ENCODE measurements around the gene XPR1. TPM values are rescaled to one million over a fixed set of nuclear protein-coding genes. Genes with fewer than 3 reads are reported as not detected.

The XPR1 gene
- total RNA-seq, 1 donor from 2014 or later, result 62.1 TPM

DNA sequence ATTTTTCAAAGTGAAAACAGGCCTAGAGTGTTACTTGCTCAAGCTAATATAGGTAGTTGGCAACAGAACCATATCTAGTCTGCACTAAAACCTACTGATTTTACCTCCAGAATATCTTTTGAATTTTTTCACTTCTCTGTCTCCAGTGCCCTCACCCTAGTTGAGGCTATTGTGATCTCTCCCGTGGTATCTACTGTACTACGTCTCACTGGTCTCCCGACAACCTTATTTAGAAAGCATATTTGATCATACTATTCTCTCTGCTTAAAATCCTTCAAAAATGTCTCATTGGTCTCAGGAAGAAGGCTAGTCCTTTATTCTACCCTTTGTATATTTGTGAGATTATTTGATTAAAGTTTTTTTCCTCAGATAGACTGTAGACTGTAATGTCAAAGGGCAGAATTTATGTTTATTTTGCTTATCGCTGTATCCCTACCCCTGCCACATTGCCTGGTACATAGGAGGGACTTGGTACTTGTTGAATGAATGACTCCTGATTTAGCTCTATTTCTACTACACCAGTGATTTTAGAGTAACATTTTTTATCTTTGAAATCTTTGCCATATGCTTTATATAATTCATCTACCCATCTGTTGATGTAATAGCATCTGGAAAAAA is 145.4 kb downstream of the XPR1 start:
- Mint-ChIP-seq H3K27ac (ENCODE audit: unreplicated experiment) (no peak overlapping the region), H3K4me1 (ENCODE audit: low read depth, unreplicated experiment) (no peaks in the 10 kb centered on the region), H3K36me3 (ENCODE audit: unreplicated experiment) (no peaks in the 10 kb centered on the region), H3K4me3 (ENCODE audit: unreplicated experiment) (no peak overlapping the region), H3K27me3 (ENCODE audit: unreplicated experiment) (no peaks in the 10 kb centered on the region), H3K9me3 (ENCODE audit: unreplicated experiment) (peaks cover 2% of the 10 kb centered on the region)
- no peak for DNase-seq
- TF ChIP-seq, protein P1, sequence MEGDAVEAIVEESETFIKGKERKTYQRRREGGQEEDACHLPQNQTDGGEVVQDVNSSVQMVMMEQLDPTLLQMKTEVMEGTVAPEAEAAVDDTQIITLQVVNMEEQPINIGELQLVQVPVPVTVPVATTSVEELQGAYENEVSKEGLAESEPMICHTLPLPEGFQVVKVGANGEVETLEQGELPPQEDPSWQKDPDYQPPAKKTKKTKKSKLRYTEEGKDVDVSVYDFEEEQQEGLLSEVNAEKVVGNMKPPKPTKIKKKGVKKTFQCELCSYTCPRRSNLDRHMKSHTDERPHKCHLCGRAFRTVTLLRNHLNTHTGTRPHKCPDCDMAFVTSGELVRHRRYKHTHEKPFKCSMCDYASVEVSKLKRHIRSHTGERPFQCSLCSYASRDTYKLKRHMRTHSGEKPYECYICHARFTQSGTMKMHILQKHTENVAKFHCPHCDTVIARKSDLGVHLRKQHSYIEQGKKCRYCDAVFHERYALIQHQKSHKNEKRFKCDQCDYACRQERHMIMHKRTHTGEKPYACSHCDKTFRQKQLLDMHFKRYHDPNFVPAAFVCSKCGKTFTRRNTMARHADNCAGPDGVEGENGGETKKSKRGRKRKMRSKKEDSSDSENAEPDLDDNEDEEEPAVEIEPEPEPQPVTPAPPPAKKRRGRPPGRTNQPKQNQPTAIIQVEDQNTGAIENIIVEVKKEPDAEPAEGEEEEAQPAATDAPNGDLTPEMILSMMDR (IDR thresholded peaks at IDR 0.05; ENCODE audit: partially characterized antibody, unreplicated experiment), result no peak

DNA sequence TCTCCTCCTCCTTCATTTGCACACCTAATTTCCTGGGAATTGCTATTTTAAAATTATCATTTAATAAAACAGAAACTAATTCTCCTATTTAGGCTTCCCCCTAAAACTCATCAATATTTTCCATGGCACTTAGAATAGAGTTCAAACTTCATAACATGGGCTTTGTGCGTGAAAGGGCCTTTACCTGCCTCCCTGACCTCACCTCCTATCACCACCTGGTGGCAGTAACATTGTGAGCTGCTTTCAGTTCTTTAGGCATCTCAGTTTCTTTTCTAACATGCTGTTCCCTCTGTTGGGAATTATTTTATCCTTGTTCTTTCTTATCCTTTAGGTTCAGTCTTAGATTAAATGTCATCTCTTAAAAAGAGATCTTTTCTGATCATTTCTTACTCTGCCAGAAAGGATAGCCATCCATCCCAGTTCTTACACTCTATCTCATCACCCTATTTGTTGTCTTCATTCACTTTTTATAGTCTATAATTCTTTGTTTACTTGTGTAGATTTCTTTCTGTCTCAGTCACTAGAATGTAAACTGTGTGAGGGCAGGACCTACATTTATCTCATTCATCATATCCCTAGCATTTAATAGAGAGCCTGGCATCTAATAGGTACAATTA is 147.1 kb downstream of the XPR1 start:
- H3K4me1 Mint-ChIP-seq (ENCODE audit: low read depth, unreplicated experiment), result no peaks in the 10 kb centered on the region
- TF ChIP-seq, protein P1 (IDR thresholded peaks at IDR 0.05; ENCODE audit: partially characterized antibody, unreplicated experiment), result peak; percentile 12
- H3K27me3 Mint-ChIP-seq (ENCODE audit: unreplicated experiment), result no peaks in the 10 kb centered on the region
- H3K36me3 Mint-ChIP-seq (ENCODE audit: unreplicated experiment), result no peaks in the 10 kb centered on the region
- H3K27ac Mint-ChIP-seq (ENCODE audit: unreplicated experiment), result no peak overlapping the region
- no peak overlapping the region for H3K4me3 Mint-ChIP-seq (ENCODE audit: unreplicated experiment)
- no peak for DNase-seq
- H3K9me3 Mint-ChIP-seq (ENCODE audit: unreplicated experiment), result peaks cover 2% of the 10 kb centered on the region

DNA sequence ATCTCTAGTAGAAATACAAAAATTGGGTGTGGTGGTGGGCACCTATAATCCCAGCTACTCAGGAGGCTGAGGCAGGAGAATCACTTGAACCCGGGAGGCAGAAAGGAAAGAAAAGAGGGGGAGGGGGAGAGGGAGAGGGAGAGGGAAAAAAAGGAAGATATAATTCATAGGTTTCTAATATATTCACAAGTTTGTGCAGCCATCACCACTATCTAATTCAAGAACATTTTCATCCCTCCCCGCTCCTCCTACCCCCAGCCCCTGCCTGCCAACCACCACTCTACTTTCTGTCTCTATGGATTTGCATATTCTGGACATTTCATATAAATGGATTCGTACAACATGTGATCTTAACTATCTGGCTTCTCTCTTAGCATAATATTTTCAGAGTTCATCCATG is 147.8 kb downstream of the XPR1 start:
- Mint-ChIP-seq H3K4me1 (ENCODE audit: low read depth, unreplicated experiment) (no peaks in the 10 kb centered on the region), H3K27ac (ENCODE audit: unreplicated experiment) (no peak overlapping the region), H3K27me3 (ENCODE audit: unreplicated experiment) (no peaks in the 10 kb centered on the region), H3K9me3 (ENCODE audit: unreplicated experiment) (peaks cover 2% of the 10 kb centered on the region), H3K36me3 (ENCODE audit: unreplicated experiment) (no peaks in the 10 kb centered on the region), H3K4me3 (ENCODE audit: unreplicated experiment) (no peak overlapping the region)
- TF ChIP-seq, protein P1 (IDR thresholded peaks at IDR 0.05; ENCODE audit: partially characterized antibody, unreplicated experiment), result no peak
- no peak for DNase-seq

DNA sequence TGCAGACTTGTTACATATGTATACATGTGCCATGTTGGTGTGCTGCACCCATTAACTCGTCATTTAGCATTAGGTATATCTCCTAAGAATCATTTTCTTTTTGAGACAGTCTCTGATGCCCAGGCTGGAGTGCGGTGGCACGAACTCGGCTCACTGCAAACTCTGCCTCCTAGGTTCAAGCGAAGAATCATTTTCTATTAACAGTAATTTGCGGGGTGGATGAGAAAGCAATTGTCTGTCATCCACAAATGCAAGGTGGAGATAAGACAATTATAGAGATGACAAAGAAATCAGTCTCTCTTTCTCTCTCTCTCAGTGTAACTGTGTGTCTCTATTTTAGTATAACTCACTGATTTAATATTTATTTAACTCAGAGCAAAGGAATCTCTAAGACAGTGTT is 149.9 kb downstream of the XPR1 start:
- Mint-ChIP-seq H3K4me1 (ENCODE audit: low read depth, unreplicated experiment) (no peaks in the 10 kb centered on the region), H3K36me3 (ENCODE audit: unreplicated experiment) (no peaks in the 10 kb centered on the region), H3K27ac (ENCODE audit: unreplicated experiment) (no peak overlapping the region), H3K9me3 (ENCODE audit: unreplicated experiment) (peaks cover 2% of the 10 kb centered on the region), H3K27me3 (ENCODE audit: unreplicated experiment) (no peaks in the 10 kb centered on the region), H3K4me3 (ENCODE audit: unreplicated experiment) (no peak overlapping the region)
- TF ChIP-seq, protein P1 (IDR thresholded peaks at IDR 0.05; ENCODE audit: partially characterized antibody, unreplicated experiment), result no peak
- no peak for DNase-seq

DNA sequence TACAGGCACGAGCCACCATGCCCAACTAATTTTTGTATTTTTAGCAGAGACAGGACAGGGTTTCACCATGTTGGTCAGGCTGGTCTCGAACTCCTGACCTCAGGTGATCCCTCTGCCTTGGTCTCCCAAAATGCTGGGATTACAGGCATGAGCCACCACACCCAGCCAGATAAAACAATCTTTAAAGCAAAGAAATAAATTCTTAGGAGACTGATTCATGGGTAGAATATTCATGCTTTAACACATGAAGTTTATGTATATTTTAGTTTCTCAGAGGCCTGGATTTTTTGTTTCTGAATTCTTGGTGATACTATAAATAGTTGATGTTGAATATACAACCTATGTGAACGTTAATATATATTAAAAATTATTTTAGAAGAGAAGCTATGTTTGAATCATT is 153.5 kb downstream of the XPR1 start:
- H3K4me3 Mint-ChIP-seq (ENCODE audit: unreplicated experiment), result no peak overlapping the region
- TF ChIP-seq, protein P1 (IDR thresholded peaks at IDR 0.05; ENCODE audit: partially characterized antibody, unreplicated experiment), result no peak
- no peaks in the 10 kb centered on the region for H3K36me3 Mint-ChIP-seq (ENCODE audit: unreplicated experiment)
- no peaks in the 10 kb centered on the region for H3K4me1 Mint-ChIP-seq (ENCODE audit: low read depth, unreplicated experiment)
- peaks cover 4% of the 10 kb centered on the region for H3K9me3 Mint-ChIP-seq (ENCODE audit: unreplicated experiment)
- DNase-seq, result no peak
- H3K27me3 Mint-ChIP-seq (ENCODE audit: unreplicated experiment), result no peaks in the 10 kb centered on the region
- no peak overlapping the region for H3K27ac Mint-ChIP-seq (ENCODE audit: unreplicated experiment)
